Liver (tissue), 9 donors: ENCODE results near the gene ADCY9. TPM values are rescaled to one million over a fixed set of nuclear protein-coding genes. Genes with fewer than 3 reads are reported as not detected.
"Not testable (repeated sequence)": the region's sequence is repeated elsewhere in the genome, so short reads cannot be mapped to it uniquely, and the experiment has no call there.

Experiments used
- DNase-seq: peaks from one replicate; pipeline ENCODE4 v3.0.0-alpha.2; 2017; ENCODE audit warnings: low spot score
- H3K27ac ChIP-seq, 2 donors: one replicate each; pipeline ENCODE4 v1.7.0; 2013; ENCODE audit warnings: inconsistent platforms in 2 of 2, low read length in 2 of 2, control low read depth in 1 of 2, low read depth in 1 of 2, mild to moderate bottlenecking in 1 of 2
- H3K27me3 ChIP-seq, 4 donors: one replicate each; pipeline versions ENCODE4 v1.6.1 to v1.7.0; 2013; ENCODE audit warnings: low read length in 3 of 4, inconsistent platforms in 1 of 4, mild to moderate bottlenecking in 1 of 4, moderate library complexity in 1 of 4; ENCODE audit not compliant: control insufficient read depth in 4 of 4, insufficient read depth in 4 of 4
- H3K36me3 ChIP-seq, 4 donors: one replicate each; pipeline versions ENCODE4 v1.6.1 to v1.7.0; 2013; ENCODE audit warnings: low read length in 3 of 4, mild to moderate bottlenecking in 3 of 4, low read depth in 1 of 4, moderate library complexity in 1 of 4; ENCODE audit not compliant: control insufficient read depth in 4 of 4, insufficient read depth in 3 of 4
- H3K4me1 ChIP-seq, 4 donors: one replicate each; pipeline versions ENCODE4 v1.6.1 to v1.7.0; 2013; ENCODE audit warnings: low read length in 3 of 4, mild to moderate bottlenecking in 3 of 4, moderate library complexity in 1 of 4; ENCODE audit not compliant: control insufficient read depth in 4 of 4, insufficient read depth in 4 of 4
- H3K4me3 ChIP-seq, 3 donors: one replicate each; pipeline versions ENCODE4 v1.6.1 to v1.7.0; 2013; ENCODE audit warnings: low read length in 3 of 3, control low read depth in 1 of 3, low read depth in 1 of 3, mild to moderate bottlenecking in 1 of 3
- H3K9ac ChIP-seq, 2 donors: one replicate each; pipeline ENCODE4 v1.7.0; 2013; ENCODE audit warnings: low read length in 2 of 2, mild to moderate bottlenecking in 2 of 2, moderate library complexity in 2 of 2, control low read depth in 1 of 2, low read depth in 1 of 2
- H3K9me3 ChIP-seq, 4 donors: one replicate each; pipeline versions ENCODE4 v1.6.1 to v1.7.0; 2013; ENCODE audit warnings: low read length in 3 of 4; ENCODE audit not compliant: control insufficient read depth in 4 of 4
- EGR1 ChIP-seq, 2 donors: IDR thresholded peaks; 2 replicates each; pipeline ENCODE4 v1.6.1; 2016 to 2018; ENCODE audit warnings: antibody characterized with exemption in 2 of 2, low read depth in 2 of 2
- FOXA1 ChIP-seq: IDR thresholded peaks from 2 replicates; pipeline ENCODE4 v1.6.1; 2016; ENCODE audit warnings: antibody characterized with exemption
- FOXA2 ChIP-seq: IDR thresholded peaks from 2 replicates; pipeline ENCODE4 v1.6.1; 2016; ENCODE audit warnings: antibody characterized with exemption
- GABPA ChIP-seq, 2 donors: IDR thresholded peaks in 1 of 2; conservative IDR thresholded peaks in 1 of 2; 2 replicates each; pipeline ENCODE4 v1.6.1; 2016; ENCODE audit warnings: antibody characterized with exemption in 2 of 2, mild to moderate bottlenecking in 1 of 2, moderate library complexity in 1 of 2
- HNF4A ChIP-seq, 2 donors: conservative IDR thresholded peaks; 2 replicates each; pipeline ENCODE4 v1.6.1; 2016; ENCODE audit warnings: antibody characterized with exemption in 2 of 2, mild to moderate bottlenecking in 2 of 2
- HNF4G ChIP-seq: IDR thresholded peaks from 2 replicates; pipeline ENCODE4 v1.6.1; 2016; ENCODE audit warnings: antibody characterized with exemption
- JUND ChIP-seq, 2 donors: IDR thresholded peaks; 2 replicates each; pipeline ENCODE4 v1.6.1; 2016; ENCODE audit warnings: antibody characterized with exemption in 2 of 2
- RAD21 ChIP-seq, 2 donors: IDR thresholded peaks; 2 replicates each; pipeline ENCODE4 v1.6.1; 2016; ENCODE audit warnings: antibody characterized with exemption in 2 of 2, mild to moderate bottlenecking in 2 of 2
- RXRA ChIP-seq, 2 donors: IDR thresholded peaks; 2 replicates each; pipeline ENCODE4 v1.6.1; 2017 to 2018; ENCODE audit warnings: antibody characterized with exemption in 2 of 2, mild to moderate bottlenecking in 1 of 2
- SP1 ChIP-seq: IDR thresholded peaks from 2 replicates; pipeline ENCODE4 v1.6.1; 2018; ENCODE audit warnings: antibody characterized with exemption, mild to moderate bottlenecking
- YY1 ChIP-seq: IDR thresholded peaks from 2 replicates; pipeline ENCODE4 v1.6.1; 2016; ENCODE audit warnings: antibody characterized with exemption, mild to moderate bottlenecking
- WGBS: extraction: QIAGEN DNeasy Blood & Tissue Kit; methylation state at CpG from one replicate; pipeline ENCODE4 v1.1.7; 2013; 5-methylcytosine and 5-hydroxymethylcytosine counted together
- polyA plus RNA-seq, 2 donors: library from polyadenylated mRNA; stranded (reverse) in 1 of 2; unstranded in 1 of 2; fragments of 200-250 nt in 1 of 2; fragments of >200 nt in 1 of 2; fragmentation: Nextera tagmentation in 1 of 2; extraction: Ambion mirVana in 1 of 2; gene quantifications; one replicate each; pipeline versions ENCODE4 v1.2.1 to v1.2.3, GENCODE V29; 2013 to 2015
- total RNA-seq, 2 donors: library from RNA; depleted of rRNA; stranded (reverse); fragments of >200 nt; gene quantifications; one replicate each; pipeline ENCODE4 v1.2.3, GENCODE V29; 2014
- TF ChIP-seq, protein P1 (sequence below): IDR thresholded peaks from 2 replicates; pipeline ENCODE4 v1.6.1; 2016; ENCODE audit warnings: antibody characterized with exemption
- TF ChIP-seq, protein P2 (sequence below): fragments of 150-350 bp; IDR thresholded peaks from 2 replicates; pipeline ENCODE4 v1.5.1; 2017; ENCODE audit warnings: improper control_type of control experiment, low read depth, low read length; ENCODE audit not compliant: missing input control
- TF ChIP-seq, protein P3 (sequence below): IDR thresholded peaks from 2 replicates; pipeline ENCODE4 v1.6.1; 2016; ENCODE audit warnings: antibody characterized with exemption, mild to moderate bottlenecking
- TF ChIP-seq, protein P4 (sequence below): IDR thresholded peaks from 2 replicates; pipeline ENCODE4 v1.6.1; 2016; ENCODE audit warnings: antibody characterized with exemption
- donor health status: healthy.
- donor health status: healthy.
- donor health status: healthy.
- donor health status: healthy.
- donor health status: healthy.

The ADCY9 gene
- total and polyA plus RNA-seq, 4 donors = 3.6 to 25.1 (median 11.0) TPM

DNA sequence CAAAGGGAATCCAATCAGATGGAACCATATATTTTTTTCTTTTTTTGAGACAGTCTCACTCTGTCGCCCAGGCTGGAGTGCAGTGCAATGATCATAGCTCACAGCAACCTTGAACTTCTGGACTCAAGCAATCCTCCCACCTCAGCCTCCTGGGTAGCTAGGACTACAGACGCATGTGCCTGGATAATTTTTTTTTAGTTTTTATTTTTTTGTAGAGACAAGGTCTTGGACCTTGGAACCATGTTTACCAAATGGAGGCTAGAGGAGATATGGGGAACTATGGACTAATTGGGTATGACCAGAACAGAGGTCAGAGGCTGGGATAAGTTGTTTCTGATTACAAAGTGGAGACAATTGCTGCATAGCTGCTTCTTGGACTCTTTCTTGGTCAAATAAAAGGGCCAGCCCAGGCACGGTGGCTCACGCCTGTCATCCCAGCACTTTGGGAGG lies 41.2 kb upstream of the ADCY9 start:
- 56% methylated on average over 4 of the region's 4 CpGs for WGBS
- no peak overlapping the region for H3K9ac ChIP-seq

DNA sequence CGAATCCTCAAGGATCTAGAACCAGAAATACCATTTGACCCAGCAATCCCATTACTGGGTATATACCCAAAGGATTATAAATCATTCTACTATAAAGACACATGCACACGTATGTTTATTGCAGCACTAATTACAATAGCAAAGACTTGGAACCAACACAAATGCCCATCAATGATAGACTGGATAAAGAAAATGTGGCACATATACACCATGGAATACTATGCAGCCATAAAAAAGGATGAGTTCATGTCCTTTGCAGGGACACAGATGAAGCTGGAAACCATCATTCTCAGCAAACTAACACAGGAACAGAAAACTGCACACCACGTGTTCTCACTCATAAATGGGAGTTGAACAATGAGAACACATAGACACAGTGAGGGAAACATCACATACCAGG lies 40.3 kb upstream of the ADCY9 start:
- H3K4me3 ChIP-seq, H3K27me3 ChIP-seq, H3K36me3 ChIP-seq, H3K27ac ChIP-seq, H3K4me1 ChIP-seq, DNase-seq, H3K9me3 ChIP-seq, H3K9ac ChIP-seq: not testable (repeated sequence)
- 90% methylated on average over 3 of the region's 3 CpGs for WGBS

More for the DNA sequence above, 41.2 kb upstream of the ADCY9 start:
- H3K27ac ChIP-seq = no peak overlapping the region
- no peaks in the 10 kb centered on the region for H3K36me3 ChIP-seq
- peak; percentile 34 to 51 for TF ChIP-seq HNF4A (conservative IDR thresholded peaks at IDR 0.05)
- TF ChIP-seq, protein P1, sequence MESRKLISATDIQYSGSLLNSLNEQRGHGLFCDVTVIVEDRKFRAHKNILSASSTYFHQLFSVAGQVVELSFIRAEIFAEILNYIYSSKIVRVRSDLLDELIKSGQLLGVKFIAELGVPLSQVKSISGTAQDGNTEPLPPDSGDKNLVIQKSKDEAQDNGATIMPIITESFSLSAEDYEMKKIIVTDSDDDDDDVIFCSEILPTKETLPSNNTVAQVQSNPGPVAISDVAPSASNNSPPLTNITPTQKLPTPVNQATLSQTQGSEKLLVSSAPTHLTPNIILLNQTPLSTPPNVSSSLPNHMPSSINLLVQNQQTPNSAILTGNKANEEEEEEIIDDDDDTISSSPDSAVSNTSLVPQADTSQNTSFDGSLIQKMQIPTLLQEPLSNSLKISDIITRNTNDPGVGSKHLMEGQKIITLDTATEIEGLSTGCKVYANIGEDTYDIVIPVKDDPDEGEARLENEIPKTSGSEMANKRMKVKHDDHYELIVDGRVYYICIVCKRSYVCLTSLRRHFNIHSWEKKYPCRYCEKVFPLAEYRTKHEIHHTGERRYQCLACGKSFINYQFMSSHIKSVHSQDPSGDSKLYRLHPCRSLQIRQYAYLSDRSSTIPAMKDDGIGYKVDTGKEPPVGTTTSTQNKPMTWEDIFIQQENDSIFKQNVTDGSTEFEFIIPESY = no peak
- H3K9me3 ChIP-seq = no peaks in the 10 kb centered on the region
- H3K4me3 ChIP-seq = no peak overlapping the region
- no peak for DNase-seq
- H3K27me3 ChIP-seq = no peaks in the 10 kb centered on the region
- H3K4me1 ChIP-seq = no peaks in the 10 kb centered on the region

DNA sequence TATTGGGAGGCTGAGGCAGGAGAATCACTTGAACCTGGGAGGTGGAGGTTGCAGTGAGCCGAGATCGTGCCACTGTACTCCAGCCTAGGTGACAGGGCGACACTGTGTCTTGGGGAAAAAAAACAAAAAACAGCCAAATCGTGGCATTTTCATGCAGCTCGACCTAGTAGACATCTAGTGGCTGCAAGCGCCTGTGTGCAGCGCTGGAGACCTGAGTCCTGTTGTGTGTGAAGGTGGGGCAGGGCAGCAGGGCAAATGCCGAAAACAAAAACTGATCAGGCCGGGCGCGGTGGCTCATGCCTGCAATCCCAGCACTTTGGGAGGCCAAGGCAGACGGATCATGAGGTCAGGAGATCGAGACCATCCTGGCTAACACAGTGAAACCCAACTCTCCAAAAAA lies 37.1 kb upstream of the ADCY9 start:
- not testable (repeated sequence) for H3K27me3 ChIP-seq, DNase-seq, H3K9me3 ChIP-seq, H3K27ac ChIP-seq, H3K36me3 ChIP-seq, H3K4me3 ChIP-seq, H3K4me1 ChIP-seq, H3K9ac ChIP-seq
- WGBS = 91% methylated on average over 13 of the region's 13 CpGs

DNA sequence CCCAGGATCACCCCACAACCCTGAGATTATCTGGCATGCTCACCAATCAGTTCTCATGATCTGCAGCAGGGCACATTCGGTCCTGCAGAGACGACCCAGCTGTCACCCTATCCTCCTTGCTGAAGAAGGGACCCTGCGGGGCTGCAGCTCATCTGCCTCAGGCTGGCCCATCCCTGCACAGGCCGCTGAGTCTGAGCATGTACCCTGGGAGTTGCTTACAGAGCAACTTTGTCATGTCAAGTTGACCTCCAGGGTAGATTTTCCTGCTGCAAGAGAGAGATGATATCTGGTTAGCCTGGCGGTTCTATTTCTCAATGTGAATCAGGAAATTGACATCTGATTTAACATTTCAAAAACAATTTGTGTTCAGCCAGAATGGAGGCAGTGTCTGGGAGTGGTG lies 36.0 kb upstream of the ADCY9 start:
- H3K4me1 ChIP-seq = no peaks in the 10 kb centered on the region
- no peaks in the 10 kb centered on the region for H3K36me3 ChIP-seq
- 83% methylated on average over 5 of the region's 5 CpGs for WGBS
- no peak overlapping the region for H3K9ac ChIP-seq
- DNase-seq = no peak
- H3K27me3 ChIP-seq = no peaks in the 10 kb centered on the region
- no peaks in the 10 kb centered on the region for H3K9me3 ChIP-seq
- H3K4me3 ChIP-seq = no peak overlapping the region
- no peak overlapping the region for H3K27ac ChIP-seq
- TF ChIP-seq FOXA1 (no peak), YY1 (no peak), RAD21 (IDR thresholded peaks at IDR 0.05) (no peak), FOXA2 (no peak), HNF4A (conservative IDR thresholded peaks at IDR 0.05) (no peak), RXRA (IDR thresholded peaks at IDR 0.05) (no peak), SP1 (no peak), EGR1 (IDR thresholded peaks at IDR 0.05; ENCODE audit: low read depth in 2 of 2) (no peak), JUND (IDR thresholded peaks at IDR 0.05) (no peak), GABPA (IDR thresholded peaks at IDR 0.05 in 1 of 2, conservative IDR thresholded peaks at IDR 0.05 in 1 of 2) (no peak), HNF4G (no peak)
- TF ChIP-seq, protein P2, sequence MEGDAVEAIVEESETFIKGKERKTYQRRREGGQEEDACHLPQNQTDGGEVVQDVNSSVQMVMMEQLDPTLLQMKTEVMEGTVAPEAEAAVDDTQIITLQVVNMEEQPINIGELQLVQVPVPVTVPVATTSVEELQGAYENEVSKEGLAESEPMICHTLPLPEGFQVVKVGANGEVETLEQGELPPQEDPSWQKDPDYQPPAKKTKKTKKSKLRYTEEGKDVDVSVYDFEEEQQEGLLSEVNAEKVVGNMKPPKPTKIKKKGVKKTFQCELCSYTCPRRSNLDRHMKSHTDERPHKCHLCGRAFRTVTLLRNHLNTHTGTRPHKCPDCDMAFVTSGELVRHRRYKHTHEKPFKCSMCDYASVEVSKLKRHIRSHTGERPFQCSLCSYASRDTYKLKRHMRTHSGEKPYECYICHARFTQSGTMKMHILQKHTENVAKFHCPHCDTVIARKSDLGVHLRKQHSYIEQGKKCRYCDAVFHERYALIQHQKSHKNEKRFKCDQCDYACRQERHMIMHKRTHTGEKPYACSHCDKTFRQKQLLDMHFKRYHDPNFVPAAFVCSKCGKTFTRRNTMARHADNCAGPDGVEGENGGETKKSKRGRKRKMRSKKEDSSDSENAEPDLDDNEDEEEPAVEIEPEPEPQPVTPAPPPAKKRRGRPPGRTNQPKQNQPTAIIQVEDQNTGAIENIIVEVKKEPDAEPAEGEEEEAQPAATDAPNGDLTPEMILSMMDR = no peak
- TF ChIP-seq, protein P3, sequence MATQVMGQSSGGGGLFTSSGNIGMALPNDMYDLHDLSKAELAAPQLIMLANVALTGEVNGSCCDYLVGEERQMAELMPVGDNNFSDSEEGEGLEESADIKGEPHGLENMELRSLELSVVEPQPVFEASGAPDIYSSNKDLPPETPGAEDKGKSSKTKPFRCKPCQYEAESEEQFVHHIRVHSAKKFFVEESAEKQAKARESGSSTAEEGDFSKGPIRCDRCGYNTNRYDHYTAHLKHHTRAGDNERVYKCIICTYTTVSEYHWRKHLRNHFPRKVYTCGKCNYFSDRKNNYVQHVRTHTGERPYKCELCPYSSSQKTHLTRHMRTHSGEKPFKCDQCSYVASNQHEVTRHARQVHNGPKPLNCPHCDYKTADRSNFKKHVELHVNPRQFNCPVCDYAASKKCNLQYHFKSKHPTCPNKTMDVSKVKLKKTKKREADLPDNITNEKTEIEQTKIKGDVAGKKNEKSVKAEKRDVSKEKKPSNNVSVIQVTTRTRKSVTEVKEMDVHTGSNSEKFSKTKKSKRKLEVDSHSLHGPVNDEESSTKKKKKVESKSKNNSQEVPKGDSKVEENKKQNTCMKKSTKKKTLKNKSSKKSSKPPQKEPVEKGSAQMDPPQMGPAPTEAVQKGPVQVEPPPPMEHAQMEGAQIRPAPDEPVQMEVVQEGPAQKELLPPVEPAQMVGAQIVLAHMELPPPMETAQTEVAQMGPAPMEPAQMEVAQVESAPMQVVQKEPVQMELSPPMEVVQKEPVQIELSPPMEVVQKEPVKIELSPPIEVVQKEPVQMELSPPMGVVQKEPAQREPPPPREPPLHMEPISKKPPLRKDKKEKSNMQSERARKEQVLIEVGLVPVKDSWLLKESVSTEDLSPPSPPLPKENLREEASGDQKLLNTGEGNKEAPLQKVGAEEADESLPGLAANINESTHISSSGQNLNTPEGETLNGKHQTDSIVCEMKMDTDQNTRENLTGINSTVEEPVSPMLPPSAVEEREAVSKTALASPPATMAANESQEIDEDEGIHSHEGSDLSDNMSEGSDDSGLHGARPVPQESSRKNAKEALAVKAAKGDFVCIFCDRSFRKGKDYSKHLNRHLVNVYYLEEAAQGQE = no peak
- TF ChIP-seq, protein P1 = no peak
- TF ChIP-seq, protein P4, sequence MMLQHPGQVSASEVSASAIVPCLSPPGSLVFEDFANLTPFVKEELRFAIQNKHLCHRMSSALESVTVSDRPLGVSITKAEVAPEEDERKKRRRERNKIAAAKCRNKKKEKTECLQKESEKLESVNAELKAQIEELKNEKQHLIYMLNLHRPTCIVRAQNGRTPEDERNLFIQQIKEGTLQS = no peak
